Chondrocyte (in vitro differentiated cells): ENCODE data around the gene CHST1. TPM values are rescaled to one million over a fixed set of nuclear protein-coding genes. Genes with fewer than 3 reads are reported as not detected.

Experiments used
- DNase-seq: peaks from one replicate; pipeline ENCODE4 v3.0.0; 2021; ENCODE audit warnings: mixed read lengths, low spot score
- H3K27ac Mint-ChIP-seq: one replicate; pipeline ENCODE4 v1.8.0; 2021; ENCODE audit warnings: mild to moderate bottlenecking, moderate library complexity, mixed read lengths; ENCODE audit not compliant: unreplicated experiment
- H3K27me3 Mint-ChIP-seq: 2 replicates; pipeline ENCODE4 v1.8.0; 2021; ENCODE audit warnings: low read depth, mixed read lengths
- H3K36me3 Mint-ChIP-seq: 2 replicates; pipeline ENCODE4 v1.8.0; 2021; ENCODE audit warnings: low read depth, mixed read lengths
- H3K4me1 Mint-ChIP-seq: 2 replicates; pipeline ENCODE4 v1.8.0; 2021; ENCODE audit warnings: low read depth, mild to moderate bottlenecking, mixed read lengths
- H3K4me3 Mint-ChIP-seq: one replicate; pipeline ENCODE4 v1.8.0; 2021; ENCODE audit warnings: mild to moderate bottlenecking, moderate library complexity, mixed read lengths; ENCODE audit not compliant: unreplicated experiment
- H3K9me3 Mint-ChIP-seq: 2 replicates; pipeline ENCODE4 v1.8.0; 2021; ENCODE audit warnings: low read depth, mixed read lengths
- total RNA-seq: library from RNA; stranded (reverse); gene quantifications from 3 replicates; pipeline ENCODE4 v1.2.1, GENCODE V29; 2021
- TF ChIP-seq, protein P1 (sequence below): fragments of 200-600 bp; sonication (generic); IDR thresholded peaks from 2 replicates; pipeline ENCODE4 v1.5.0; 2021; ENCODE audit warnings: antibody characterized with exemption, mild to moderate bottlenecking, moderate library complexity

Gene CHST1
- total RNA-seq, 1 donor from 2014 or later, result 13.6 TPM

GRCh38 chr11:45661439-45662055, 3.9 kb downstream of the CHST1 start:
- Mint-ChIP-seq H3K9me3 (no peaks in the 10 kb centered on the region), H3K4me3 (no peak overlapping the region), H3K27me3 (peaks cover 1% of the 10 kb centered on the region), H3K36me3 (no peaks in the 10 kb centered on the region), H3K4me1 (peaks cover 43% of the 10 kb centered on the region), H3K27ac (peak overlapping the region; percentile 12)
- DNase-seq, result no peak
- TF ChIP-seq, protein P1, sequence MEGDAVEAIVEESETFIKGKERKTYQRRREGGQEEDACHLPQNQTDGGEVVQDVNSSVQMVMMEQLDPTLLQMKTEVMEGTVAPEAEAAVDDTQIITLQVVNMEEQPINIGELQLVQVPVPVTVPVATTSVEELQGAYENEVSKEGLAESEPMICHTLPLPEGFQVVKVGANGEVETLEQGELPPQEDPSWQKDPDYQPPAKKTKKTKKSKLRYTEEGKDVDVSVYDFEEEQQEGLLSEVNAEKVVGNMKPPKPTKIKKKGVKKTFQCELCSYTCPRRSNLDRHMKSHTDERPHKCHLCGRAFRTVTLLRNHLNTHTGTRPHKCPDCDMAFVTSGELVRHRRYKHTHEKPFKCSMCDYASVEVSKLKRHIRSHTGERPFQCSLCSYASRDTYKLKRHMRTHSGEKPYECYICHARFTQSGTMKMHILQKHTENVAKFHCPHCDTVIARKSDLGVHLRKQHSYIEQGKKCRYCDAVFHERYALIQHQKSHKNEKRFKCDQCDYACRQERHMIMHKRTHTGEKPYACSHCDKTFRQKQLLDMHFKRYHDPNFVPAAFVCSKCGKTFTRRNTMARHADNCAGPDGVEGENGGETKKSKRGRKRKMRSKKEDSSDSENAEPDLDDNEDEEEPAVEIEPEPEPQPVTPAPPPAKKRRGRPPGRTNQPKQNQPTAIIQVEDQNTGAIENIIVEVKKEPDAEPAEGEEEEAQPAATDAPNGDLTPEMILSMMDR, result no peak

DNA sequence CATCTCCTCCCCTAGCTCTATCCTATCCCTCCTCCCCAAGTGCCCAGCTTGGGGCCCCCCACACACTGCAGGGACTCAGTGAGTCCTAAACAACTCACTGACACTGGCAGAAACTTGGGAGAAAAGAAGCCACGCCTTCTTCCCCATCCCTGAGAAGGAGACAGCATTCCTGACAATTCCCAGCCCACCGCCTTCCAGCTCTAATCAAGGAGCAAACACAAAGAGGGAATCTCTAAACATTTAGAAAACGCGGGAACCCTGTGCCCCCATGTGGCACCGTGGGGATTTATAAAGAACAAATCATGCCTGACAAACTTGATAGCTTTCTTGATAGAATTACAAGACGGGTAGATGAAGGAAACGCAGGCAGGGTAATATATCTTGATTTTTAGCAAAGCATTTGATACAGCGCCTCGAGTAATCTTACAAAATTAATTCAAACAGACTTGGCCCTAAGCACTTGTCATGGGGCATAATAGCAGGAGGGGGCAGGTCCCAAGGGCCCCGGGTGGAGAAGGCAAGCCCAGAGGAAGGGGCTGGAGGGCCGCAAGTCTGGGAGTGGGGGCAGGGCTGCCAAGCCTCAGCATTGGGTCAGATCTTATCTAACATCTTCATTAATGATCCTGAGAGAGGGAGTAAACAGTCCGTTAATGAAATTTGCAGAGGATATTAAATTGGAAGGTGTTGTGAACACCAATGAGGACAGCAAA, 4.5 kb downstream of the CHST1 start:
- Mint-ChIP-seq H3K36me3 (no peaks in the 10 kb centered on the region), H3K4me3 (no peak overlapping the region), H3K9me3 (no peaks in the 10 kb centered on the region), H3K27ac (no peak overlapping the region), H3K4me1 (peaks cover 42% of the 10 kb centered on the region), H3K27me3 (peaks cover 1% of the 10 kb centered on the region)
- DNase-seq, result no peak
- TF ChIP-seq, protein P1, result no peak

DNA sequence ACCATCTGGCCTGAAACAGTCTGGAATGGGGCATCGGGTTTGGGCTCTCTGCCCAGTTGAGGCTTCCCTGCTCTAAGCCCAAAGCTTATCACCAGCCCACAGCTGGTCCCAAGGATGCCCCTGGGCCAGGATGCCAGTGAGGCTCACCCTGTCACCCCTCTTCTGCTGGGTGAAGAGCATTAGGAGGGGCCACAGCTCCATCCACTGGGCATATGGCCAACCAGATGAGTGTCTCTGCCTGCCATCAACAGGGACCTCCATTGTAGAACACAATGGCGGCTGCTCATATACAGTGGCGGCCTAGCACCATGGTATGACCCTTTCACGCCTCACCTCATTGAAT, 5.6 kb downstream of the CHST1 start:
- Mint-ChIP-seq H3K4me1 (peaks cover 45% of the 10 kb centered on the region), H3K36me3 (no peaks in the 10 kb centered on the region), H3K27me3 (peaks cover 1% of the 10 kb centered on the region), H3K9me3 (no peaks in the 10 kb centered on the region), H3K4me3 (no peak overlapping the region), H3K27ac (no peak overlapping the region)
- TF ChIP-seq, protein P1, result no peak
- DNase-seq, result no peak

DNA sequence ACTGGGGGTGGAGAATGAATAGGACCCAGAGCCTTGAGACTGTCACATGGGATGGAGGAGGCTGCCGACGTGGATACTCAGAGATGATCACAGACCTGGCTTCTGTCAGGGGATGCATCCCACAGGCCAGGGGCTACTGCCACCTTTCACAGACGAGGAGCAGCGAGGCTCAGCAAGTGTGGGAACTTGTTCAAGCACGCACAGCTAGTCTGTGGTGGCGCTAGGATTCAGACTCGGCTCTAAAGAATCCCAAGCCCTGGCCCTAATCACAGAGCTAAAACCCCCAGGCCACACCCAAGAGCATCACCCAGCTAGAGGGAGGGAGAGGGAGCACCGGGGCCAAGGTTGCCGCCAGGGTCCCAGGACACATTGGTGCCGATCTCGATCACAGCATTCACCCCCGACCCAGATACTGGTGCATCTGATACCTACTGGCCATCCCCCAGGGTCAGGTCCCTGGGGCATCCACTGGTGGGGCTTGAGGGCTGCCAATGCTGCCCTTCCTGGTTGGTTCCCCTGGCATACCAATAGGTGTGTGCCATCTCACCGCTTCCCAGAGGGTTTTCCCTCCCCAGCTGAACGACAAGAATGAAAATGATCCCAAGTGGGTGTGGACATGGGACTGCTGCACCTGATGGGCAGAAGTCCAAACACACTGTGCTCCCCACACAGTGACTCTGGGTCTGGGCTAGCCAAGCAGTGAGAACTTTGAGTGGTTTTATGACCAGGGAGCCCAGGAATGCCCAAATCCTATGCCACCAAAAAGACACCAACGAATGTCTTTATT, 6.2 kb downstream of the CHST1 start:
- peaks cover 45% of the 10 kb centered on the region for H3K4me1 Mint-ChIP-seq
- no peak for DNase-seq
- H3K27me3 Mint-ChIP-seq, result peaks cover 1% of the 10 kb centered on the region
- H3K27ac Mint-ChIP-seq, result peak overlapping the region; percentile 57
- TF ChIP-seq, protein P1, result no peak
- H3K36me3 Mint-ChIP-seq, result no peaks in the 10 kb centered on the region
- H3K4me3 Mint-ChIP-seq, result no peak overlapping the region
- no peaks in the 10 kb centered on the region for H3K9me3 Mint-ChIP-seq

DNA sequence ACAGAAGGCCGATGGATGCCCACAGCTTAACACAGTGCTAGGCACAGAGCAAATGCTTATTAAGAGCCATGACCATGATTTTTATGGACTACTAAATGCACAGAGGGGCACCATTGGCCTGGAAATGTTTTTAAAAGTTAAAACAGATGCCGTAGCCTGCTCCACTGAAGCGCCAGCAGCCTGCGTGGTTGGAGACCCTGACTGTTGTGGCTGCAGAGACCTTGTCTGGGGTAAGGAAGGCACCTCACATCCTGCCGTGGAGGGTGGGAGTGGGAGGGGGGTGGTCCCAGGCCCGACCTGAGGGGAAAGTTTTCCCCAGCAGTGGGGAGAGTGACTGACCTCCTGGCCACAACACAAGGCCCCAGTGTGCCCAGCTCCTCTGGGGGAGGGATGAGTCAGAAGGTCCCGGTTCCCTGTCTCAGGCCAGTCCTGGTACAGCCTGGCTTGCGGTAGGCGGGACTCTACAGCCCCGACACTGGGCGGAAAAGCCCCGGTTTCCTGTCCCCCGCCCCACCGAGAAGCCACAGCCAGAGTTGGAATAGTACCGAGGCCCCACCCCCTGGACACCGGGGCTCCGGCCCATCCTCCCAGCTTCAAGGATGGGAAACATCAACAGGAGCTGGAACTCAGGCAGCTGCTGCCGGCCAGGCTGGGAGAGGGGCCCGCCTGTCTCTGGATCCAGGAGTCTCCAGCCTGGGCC, 7.0 kb downstream of the CHST1 start:
- DNase-seq, result no peak
- no peaks in the 10 kb centered on the region for H3K9me3 Mint-ChIP-seq
- TF ChIP-seq, protein P1, result no peak
- H3K4me3 Mint-ChIP-seq, result peak overlapping the region; percentile 9
- H3K36me3 Mint-ChIP-seq, result no peaks in the 10 kb centered on the region
- peaks cover 1% of the 10 kb centered on the region for H3K27me3 Mint-ChIP-seq
- peaks cover 40% of the 10 kb centered on the region for H3K4me1 Mint-ChIP-seq
- peak overlapping the region; percentile 57 for H3K27ac Mint-ChIP-seq
